Measurements from ENCODE around the gene FITM1.

The FITM1 gene

DNA sequence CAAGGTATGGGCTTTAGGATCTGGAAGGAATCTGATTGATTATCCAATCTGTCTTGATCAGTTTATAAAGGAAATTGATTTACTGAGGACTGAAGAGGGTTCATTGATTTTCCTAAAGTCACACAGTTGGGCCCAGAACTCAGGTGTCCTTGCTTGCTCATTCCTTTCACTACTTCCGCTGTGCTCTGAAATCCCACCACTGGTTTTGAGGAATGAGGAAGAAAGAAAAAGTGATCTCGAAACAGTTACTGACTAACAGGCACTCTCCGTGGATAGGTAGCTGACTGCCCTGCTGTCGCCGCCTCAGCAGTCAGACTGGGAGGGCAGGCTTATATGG is at the start of gene FITM1:
Gene FITM1 (plus strand): TSS at position 280 of the 337 bp plus-strand sequence. CDS start 905 bp downstream, outside the sequence.
- no peak for DNase-seq

DNA sequence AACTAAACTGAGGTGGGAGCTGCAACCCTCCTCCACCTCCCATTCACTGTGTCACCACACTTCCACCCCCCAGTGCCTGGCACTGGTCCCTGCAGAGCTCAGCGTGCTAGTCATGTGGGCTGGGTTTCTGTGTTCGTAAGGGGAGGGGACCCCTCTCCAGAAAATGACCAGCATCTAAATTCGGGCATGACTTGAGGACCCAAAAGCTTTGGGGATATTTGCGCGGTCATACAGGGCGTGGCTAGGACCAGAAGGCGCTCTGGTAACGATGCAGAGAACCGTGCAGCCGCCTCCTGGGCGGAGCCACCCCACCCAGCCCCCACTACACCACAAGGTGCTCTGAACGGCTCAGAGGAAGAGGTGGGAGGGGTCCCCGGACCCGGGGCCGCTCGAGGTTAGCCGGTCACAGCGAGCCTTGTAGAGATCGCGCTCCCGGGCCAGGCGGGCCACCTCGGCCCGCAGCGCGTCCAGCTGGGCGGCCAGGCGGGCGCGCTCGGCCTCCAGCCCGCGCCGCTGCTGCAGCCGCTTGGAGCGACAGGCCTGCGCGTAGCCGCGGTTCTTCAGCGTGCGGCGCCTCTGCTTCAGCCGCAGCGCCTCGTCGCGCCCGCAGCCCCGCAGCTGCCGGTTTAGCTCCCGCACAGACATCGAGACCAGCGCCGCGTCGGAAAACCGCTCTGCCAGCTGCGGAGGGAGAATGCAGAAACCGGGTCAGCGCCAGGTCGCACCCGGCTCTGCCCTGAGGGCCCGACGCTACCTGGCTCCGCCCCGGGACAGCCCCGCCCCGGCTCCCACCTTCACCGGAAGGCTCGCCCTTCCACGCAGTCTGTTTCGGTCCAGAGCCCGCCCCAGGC is 49.3 kb upstream of the FITM1 start:
- DNase-seq, result peak in 53 of 58 donors; percentile 17 to 84 (median 53)

DNA sequence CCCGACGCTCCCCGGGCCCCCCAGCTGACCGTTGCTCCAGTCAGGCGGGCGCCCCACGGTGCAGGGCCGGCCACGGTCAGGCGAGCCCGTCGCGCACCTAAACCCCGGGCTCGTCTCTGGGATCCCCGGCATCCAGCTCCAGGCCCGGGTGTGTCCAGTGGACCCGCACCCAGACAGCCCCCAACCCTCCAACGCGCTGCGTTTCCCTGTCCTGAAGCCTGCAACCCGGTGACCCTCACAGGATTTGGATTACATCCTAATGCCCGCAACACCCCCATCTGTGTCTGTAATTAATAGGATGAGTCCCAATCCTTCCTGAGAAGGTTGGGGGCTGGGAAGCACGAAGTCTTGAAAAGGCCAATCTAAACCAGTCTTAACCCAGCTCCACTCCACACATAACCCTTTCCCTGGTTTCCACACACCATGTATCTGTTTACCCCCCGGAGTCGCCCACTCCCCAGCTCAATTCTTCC is 48.7 kb upstream of the FITM1 start:
- DNase-seq, result peak in 1 of 58 donors; percentile 42

GRCh38 chr14:24082411-24083080 is 47.9 kb upstream of the FITM1 start:
- DNase-seq, result no peak

DNA sequence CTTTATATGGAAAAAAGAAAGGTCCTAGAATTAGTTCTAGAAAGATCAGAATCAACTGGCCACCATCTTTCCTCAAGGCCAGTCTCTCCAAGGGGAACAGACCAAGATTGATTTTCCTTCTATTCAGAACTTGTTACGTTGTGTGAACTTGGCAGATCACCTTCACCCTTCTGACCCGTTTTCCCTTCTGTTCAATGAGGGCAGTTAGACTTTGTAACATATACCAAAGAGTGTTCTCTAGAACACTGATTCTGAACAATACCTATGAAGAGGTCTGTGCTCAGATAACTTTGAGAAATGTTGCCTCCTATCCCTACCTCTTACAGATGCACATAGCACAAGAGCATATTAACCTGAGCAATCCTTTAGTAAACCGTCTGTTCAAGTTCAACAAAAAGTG is 47.0 kb upstream of the FITM1 start:
- DNase-seq, result no peak

DNA sequence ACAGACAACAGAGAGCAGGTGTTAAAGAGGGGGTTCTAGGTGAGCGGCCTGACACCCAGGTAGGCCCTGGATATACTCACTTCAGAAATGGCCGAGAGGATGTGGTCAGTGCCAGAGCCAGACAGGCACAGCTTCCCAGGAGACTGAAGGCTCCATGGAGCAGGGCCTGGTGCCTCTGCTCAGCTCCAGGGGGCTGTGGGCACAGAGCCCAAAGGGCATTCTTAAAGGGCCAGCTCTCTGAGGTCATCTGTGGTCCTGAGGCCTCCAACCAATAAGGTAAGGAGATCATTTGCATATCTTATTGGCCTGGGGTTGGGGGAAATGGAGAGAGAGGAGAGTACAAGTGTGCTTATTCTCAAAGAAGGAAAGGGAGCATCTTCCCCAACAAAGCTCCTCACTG is 46.0 kb upstream of the FITM1 start:
- DNase-seq, result no peak

- no peak for DNase-seq
These were observed 45.2 kb upstream of the FITM1 start for GRCh38 chr14:24085215-24085614.

DNA sequence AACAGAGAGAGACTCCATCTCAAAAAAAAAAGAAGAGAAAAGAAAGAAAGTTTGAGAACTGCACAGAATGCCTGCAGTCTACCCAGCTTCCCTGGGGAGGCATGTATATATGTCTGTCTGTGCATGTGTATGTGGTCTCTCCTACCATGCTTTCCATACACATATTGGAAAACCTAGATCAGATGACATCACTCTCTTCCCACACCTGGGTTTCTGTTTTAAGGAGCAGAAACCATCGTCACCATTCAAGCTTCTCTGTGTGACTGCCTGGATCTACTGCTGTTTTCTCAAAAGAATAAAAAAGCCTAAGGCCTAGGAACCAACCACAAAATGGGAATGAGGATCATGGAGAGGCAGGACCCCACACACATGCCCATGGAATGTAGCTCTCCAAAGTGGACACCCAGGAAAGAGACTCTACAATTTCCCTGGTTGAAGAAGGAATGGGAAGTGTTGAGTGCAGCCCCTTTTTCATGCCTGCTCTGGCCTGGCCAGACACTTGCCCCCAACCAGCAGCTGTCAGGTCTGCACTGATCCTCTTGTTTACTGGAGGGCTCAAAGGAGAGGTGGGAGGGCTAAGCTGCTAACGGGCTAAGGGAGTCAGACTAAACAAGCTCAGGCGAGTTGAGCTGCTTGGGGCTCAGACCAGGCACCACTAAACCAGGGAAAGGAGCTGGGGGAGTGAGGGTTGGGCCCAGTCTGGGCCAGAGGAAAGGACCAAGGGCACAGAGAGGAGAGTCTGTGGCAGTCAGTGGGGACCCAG is 44.1 kb upstream of the FITM1 start:
- DNase-seq, result no peak

- no peak for DNase-seq
These were observed 43.5 kb upstream of the FITM1 start for GRCh38 chr14:24087004-24087403.

DNA sequence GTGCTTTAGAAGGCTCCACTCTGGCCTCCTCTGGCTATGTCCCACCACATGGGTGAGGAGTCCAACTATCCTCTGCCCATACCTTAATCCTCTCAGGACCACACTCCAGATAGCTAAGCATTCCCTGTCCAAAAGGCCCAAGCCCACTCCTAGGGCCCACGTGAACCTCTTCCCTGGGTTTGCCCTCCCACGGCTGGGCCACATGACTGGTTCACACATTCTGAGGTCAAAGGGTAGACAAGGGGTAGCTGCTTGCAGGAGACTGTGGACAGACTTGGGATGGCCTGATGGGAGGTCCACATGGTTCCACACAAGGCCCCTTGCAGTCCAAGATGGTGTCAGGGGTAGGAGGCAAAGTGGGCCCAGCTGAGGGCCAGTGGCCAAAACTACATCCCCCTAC is 42.4 kb upstream of the FITM1 start:
- no peak for DNase-seq

DNA sequence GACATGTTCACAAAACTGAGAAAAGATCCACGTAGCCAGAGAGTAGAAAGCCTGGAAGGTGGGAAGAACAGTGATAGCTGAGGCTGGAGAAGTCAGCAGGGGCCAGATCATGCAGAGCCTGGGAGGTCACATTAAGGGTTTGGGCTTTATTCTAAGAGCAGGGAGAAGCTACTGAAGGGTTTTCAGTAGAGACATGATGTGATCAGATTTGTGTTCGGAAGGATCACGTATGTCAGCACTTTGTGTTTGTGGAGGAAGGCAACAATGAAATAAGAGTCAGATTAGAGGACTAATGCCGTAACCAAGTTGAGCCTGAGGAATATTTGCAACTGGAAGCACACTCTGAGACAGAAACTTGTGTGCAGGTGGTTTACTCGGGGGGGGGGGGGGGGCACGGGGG is 40.6 kb upstream of the FITM1 start:
- no peak for DNase-seq

GRCh38 chr14:24092110-24092504 is 38.4 kb upstream of the FITM1 start:
- DNase-seq, result no peak

- no peak for DNase-seq
These were observed 37.8 kb upstream of the FITM1 start for GRCh38 chr14:24092505-24093206.

- DNase-seq, result no peak
These were observed 37.1 kb upstream of the FITM1 start for GRCh38 chr14:24093207-24093900.

GRCh38 chr14:24093901-24094840 is 36.3 kb upstream of the FITM1 start, which contains the start of gene PCK2:
Gene PCK2 (plus strand): TSS chr14:24094311. CDS start chr14:24094406, 95 bp downstream.
- DNase-seq, result peak in 54 of 58 donors; percentile 28 to 86 (median 68)

DNA sequence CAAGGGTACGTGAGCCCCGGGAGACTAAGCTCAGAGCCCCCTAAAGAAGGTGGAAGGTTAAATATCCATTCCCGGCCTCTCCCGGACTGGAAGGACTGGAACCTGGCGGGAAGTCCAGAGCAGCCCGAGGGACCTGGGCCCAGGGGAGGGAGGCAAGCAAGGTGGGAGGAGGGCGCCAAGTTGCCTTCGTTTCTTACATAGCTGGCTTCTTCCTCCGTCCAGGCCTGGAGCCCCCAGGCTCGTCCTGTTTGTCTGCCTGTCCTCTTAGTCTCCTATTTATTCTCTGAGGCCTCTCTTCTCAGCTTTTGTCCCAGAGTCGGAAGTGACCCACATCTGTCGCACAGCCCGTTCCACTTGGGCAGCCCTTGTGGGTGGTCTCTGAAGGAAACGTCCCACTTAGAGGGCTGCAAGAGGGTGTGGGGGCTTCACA is 35.6 kb upstream of the FITM1 start:
- DNase-seq, result peak in 1 of 58 donors; percentile 60

DNA sequence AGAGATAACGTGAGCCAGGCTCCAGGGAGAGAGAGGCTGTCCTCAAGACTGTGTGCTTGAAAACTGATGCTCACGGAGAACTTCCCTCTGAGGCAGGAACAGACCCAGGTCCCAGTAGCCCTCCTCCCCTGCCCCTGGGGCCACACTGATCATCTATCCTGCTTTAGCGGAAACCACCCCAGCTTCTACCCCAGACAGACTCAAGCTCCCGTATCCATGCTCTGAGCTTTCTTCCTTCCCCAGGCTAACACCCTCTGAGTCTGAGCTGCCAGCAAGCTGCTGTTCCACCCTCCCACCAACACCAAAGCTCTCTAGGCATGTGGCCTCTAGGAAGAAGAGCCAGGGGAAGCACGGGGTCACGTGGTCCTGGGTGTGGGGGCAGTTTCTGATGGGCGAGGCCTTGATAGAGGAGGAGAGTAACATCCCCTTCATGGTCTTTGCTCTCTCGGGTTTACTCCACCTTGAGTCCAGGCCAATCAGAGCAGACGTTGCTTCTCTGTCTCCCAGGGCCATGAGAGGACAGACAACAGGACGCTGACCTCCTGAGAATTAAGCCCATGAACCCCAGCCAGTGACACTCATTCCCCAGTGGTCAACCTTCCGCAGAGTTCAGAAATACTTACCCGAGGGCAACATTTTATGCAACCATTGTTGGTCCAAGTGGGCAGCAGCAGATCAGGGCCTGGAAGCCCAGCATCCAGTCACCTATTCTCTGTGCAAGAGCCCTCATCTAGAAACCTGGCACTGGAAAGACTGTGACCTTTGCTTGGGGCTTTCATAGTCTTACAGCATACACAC is 35.0 kb upstream of the FITM1 start:
- DNase-seq, result peak in 10 of 58 donors; percentile 11 to 23 (median 18)

GRCh38 chr14:24096545-24097181 is 33.8 kb upstream of the FITM1 start:
- DNase-seq, result no peak

Data from anterior cingulate cortex (tissue), 58 donors.